Right atrium auricular region (tissue), 2 donors: ENCODE measurements around the gene SREK1. TPM values are rescaled to one million over a fixed set of nuclear protein-coding genes. Genes with fewer than 3 reads are reported as not detected.

ENCODE experiments used
- DNase-seq: peaks from one replicate; pipeline ENCODE4 v3.0.0-alpha.2; 2019; ENCODE audit warnings: low spot score
- H3K27ac ChIP-seq, 2 donors: fragments of 200-600 bp; sonication (generic); 1 replicate in 1 of 2; 2 replicates in 1 of 2; pipeline ENCODE4 v1.5.1; 2016 to 2019
- H3K27me3 ChIP-seq, 2 donors: fragments of 200-600 bp; sonication (generic); one replicate each; pipeline versions ENCODE4 v1.5.1 to v1.6.0; 2017 to 2019
- H3K36me3 ChIP-seq: fragments of 200-600 bp; sonication (generic); one replicate; pipeline ENCODE4 v1.5.1; 2016
- H3K4me1 ChIP-seq, 2 donors: fragments of 200-600 bp; sonication (generic); one replicate each; pipeline versions ENCODE4 v1.5.1 to v1.6.0; 2017 to 2019
- H3K4me3 ChIP-seq, 2 donors: fragments of 200-600 bp; sonication (generic); 1 replicate in 1 of 2; 2 replicates in 1 of 2; pipeline ENCODE4 v1.5.1; 2017 to 2019; ENCODE audit warnings: mild to moderate bottlenecking in 1 of 2, moderate library complexity in 1 of 2
- H3K9me3 ChIP-seq, 2 donors: fragments of 200-600 bp; sonication (generic); one replicate each; pipeline ENCODE4 v1.5.1; 2019
- CTCF ChIP-seq, 2 donors: fragments of 200-600 bp; sonication (generic); IDR thresholded peaks; one replicate each; pipeline ENCODE4 v1.5.1; 2019; ENCODE audit warnings: antibody characterized with exemption in 2 of 2
- total RNA-seq, 2 donors: library from RNA; depleted of rRNA; stranded (reverse); fragments of >200 nt; gene quantifications; one replicate each; pipeline ENCODE4 v1.1.0, GENCODE V29; 2016

Gene SREK1
- total RNA-seq, 2 donors from 2014 or later, result 15.4 to 26.3 TPM

DNA sequence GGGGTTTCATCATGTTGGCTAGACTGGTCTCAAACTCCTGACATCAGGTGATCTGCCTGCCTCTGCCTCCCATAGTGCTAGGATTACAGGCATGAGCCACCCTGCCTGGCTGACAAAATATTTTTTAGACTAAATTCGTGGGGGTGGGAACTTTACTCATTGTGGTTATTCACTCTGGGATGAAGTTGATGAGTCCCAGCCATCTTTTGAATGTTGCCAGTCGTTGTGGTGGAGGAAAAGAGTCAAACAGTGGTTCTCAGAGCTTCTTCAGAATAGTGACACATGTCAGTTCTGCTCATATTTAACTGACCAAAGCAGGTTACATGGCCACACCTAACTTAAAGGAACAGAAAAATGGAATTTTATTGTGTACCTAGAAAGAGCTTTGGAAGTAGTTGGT lies 6.9 kb downstream of the SREK1 start:
- no peak overlapping the region for H3K4me3 ChIP-seq
- no peak for DNase-seq
- H3K27ac ChIP-seq, result no peak overlapping the region
- H3K9me3 ChIP-seq, result no peaks in the 10 kb centered on the region
- peaks cover 0 to 33% of the 10 kb centered on the region in 2 donors for H3K4me1 ChIP-seq
- no peak for TF ChIP-seq CTCF (IDR thresholded peaks at IDR 0.05)
- no peaks in the 10 kb centered on the region for H3K36me3 ChIP-seq
- no peaks in the 10 kb centered on the region for H3K27me3 ChIP-seq

- Histone ChIP-seq H3K9me3 (no peaks in the 10 kb centered on the region), H3K27ac (no peak overlapping the region), H3K4me3 (no peak overlapping the region), H3K27me3 (no peaks in the 10 kb centered on the region), H3K36me3 (no peaks in the 10 kb centered on the region), H3K4me1 (peaks cover 0 to 29% of the 10 kb centered on the region in 2 donors)
- no peak for TF ChIP-seq CTCF (IDR thresholded peaks at IDR 0.05)
- no peak for DNase-seq
Observed at GRCh38 chr5:66151491-66151890, 7.4 kb downstream of the SREK1 start.

DNA sequence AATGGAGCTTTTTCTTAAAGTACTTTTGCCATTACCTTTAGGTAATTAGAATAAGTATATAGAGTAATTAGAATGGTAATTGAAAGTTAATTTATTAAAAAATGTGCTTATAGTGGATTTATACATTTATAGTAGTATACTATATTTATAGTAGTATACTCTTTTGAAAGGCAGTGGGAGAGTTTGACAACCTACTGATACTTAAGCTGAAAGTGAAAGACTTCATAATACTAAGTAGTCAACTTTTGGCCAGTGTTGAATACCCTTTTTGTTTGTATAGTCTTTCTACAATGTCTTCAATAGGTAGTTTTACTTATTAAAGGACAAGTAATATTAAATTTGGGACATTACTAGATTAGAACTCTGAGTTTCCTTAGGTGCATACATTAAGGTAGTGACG lies 12.9 kb downstream of the SREK1 start:
- DNase-seq, result no peak
- peaks cover 0 to 5% of the 10 kb centered on the region in 2 donors for H3K4me1 ChIP-seq
- no peaks in the 10 kb centered on the region for H3K9me3 ChIP-seq
- H3K36me3 ChIP-seq, result peaks cover 30% of the 10 kb centered on the region
- H3K4me3 ChIP-seq, result no peak overlapping the region
- H3K27me3 ChIP-seq, result no peaks in the 10 kb centered on the region
- H3K27ac ChIP-seq, result no peak overlapping the region
- TF ChIP-seq CTCF (IDR thresholded peaks at IDR 0.05), result no peak

GRCh38 chr5:66161356-66161755 lies 17.3 kb downstream of the SREK1 start:
- no peaks in the 10 kb centered on the region for H3K27me3 ChIP-seq
- no peak for TF ChIP-seq CTCF (IDR thresholded peaks at IDR 0.05)
- H3K36me3 ChIP-seq, result peaks cover 68% of the 10 kb centered on the region
- no peak overlapping the region for H3K27ac ChIP-seq
- DNase-seq, result no peak
- no peak overlapping the region for H3K4me3 ChIP-seq
- no peaks in the 10 kb centered on the region for H3K4me1 ChIP-seq
- no peaks in the 10 kb centered on the region for H3K9me3 ChIP-seq

- peaks cover 68% of the 10 kb centered on the region for H3K36me3 ChIP-seq
- no peak overlapping the region for H3K27ac ChIP-seq
- H3K4me3 ChIP-seq, result no peak overlapping the region
- H3K9me3 ChIP-seq, result no peaks in the 10 kb centered on the region
- no peak for TF ChIP-seq CTCF (IDR thresholded peaks at IDR 0.05)
- no peaks in the 10 kb centered on the region for H3K27me3 ChIP-seq
- H3K4me1 ChIP-seq, result no peaks in the 10 kb centered on the region
- DNase-seq, result no peak
Observed at GRCh38 chr5:66164044-66164790, 20.1 kb downstream of the SREK1 start.

DNA sequence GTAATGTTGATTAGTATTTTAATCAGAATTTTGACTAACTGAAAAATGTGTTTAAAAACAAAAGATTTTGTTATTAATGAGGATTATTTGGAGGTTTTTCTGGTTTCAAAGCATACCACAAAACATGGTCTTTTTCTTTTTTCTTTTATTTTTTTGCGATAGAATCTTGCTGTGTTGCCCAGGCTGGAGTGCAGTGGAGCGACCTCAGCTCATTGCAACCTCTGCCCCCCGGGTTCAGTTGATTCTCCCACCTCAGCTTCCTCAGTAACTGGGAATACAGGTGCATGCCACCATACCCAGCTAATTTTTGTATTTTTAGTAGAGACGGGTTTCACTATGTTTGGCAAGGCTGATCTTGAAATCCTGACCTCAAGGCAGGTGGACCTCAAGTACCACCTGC lies 24.1 kb downstream of the SREK1 start:
- no peak for TF ChIP-seq CTCF (IDR thresholded peaks at IDR 0.05)
- H3K4me3 ChIP-seq, result no peak overlapping the region
- H3K4me1 ChIP-seq, result peaks cover 0 to 5% of the 10 kb centered on the region in 2 donors
- H3K9me3 ChIP-seq, result no peaks in the 10 kb centered on the region
- H3K27me3 ChIP-seq, result no peaks in the 10 kb centered on the region
- peaks cover 61% of the 10 kb centered on the region for H3K36me3 ChIP-seq
- no peak overlapping the region for H3K27ac ChIP-seq
- no peak for DNase-seq
